K562 (cell line): ENCODE measurements around the gene GPER1. TPM values are rescaled to one million over a fixed set of nuclear protein-coding genes. Genes with fewer than 3 reads are reported as not detected.

ENCODE experiments used
- ATF6 ChIP-seq: sonication (generic); formaldehyde crosslinking; IDR thresholded peaks from 2 replicates; pipeline ENCODE4 v1.4.0; 2020; ENCODE audit warnings: mild to moderate bottlenecking, missing genetic modification reagents
- CBX1 ChIP-seq: sonication (generic); IDR thresholded peaks from 2 replicates; pipeline ENCODE4 v1.6.1; 2016; ENCODE audit warnings: antibody characterized with exemption, low read depth, mild to moderate bottlenecking
- CC2D1A ChIP-seq: fragments of 450-650 bp; IDR thresholded peaks from 2 replicates; pipeline ENCODE4 v1.6.1; 2017; ENCODE audit warnings: mild to moderate bottlenecking
- DEAF1 ChIP-seq: fragments of 450-650 bp; formaldehyde crosslinking; IDR thresholded peaks from 2 replicates; pipeline ENCODE4 v1.4.0; 2020; ENCODE audit warnings: mild to moderate bottlenecking, moderate library complexity
- E2F3 ChIP-seq: fragments of 250-450 bp; sonication (Bioruptor Pico); IDR thresholded peaks from 2 replicates; pipeline ENCODE4 v1.4.0; 2020; ENCODE audit warnings: mild to moderate bottlenecking
- GATAD2A ChIP-seq: fragments of 450-650 bp; IDR thresholded peaks from 2 replicates; pipeline ENCODE4 v1.6.1; 2017
- L3MBTL2 ChIP-seq: fragments of 450-650 bp; IDR thresholded peaks from 2 replicates; pipeline ENCODE4 v1.6.1; 2016; ENCODE audit warnings: mild to moderate bottlenecking, moderate library complexity
- PRMT5 ChIP-seq: sonication (generic); formaldehyde crosslinking; IDR thresholded peaks from 2 replicates; pipeline ENCODE4 v1.5.0; 2020; ENCODE audit warnings: missing genetic modification reagents
- PYGO2 ChIP-seq: fragments of 450-650 bp; IDR thresholded peaks from 2 replicates; pipeline ENCODE4 v1.6.1; 2016; ENCODE audit warnings: mild to moderate bottlenecking, missing genetic modification characterization, moderate library complexity, missing compliant biosample characterization
- SETDB1 ChIP-seq: IDR thresholded peaks from one replicate; pipeline ENCODE4 v1.6.1; 2012; ENCODE audit warnings: low read length, control low read depth, inconsistent platforms
- SOX6 ChIP-seq: fragments of 450-650 bp; IDR thresholded peaks from 2 replicates; pipeline ENCODE4 v1.6.1; 2014; ENCODE audit warnings: mild to moderate bottlenecking
- TARDBP ChIP-seq: fragments of 450-650 bp; IDR thresholded peaks from 2 replicates; pipeline ENCODE4 v1.6.1; 2016
- TSC22D4 ChIP-seq: fragments of 450-650 bp; IDR thresholded peaks from 2 replicates; pipeline ENCODE4 v1.6.1; 2016; ENCODE audit warnings: missing genetic modification characterization, missing biosample characterization, control low read depth
- ZBTB9 ChIP-seq: fragments of 450-650 bp; formaldehyde crosslinking; IDR thresholded peaks from 2 replicates; pipeline ENCODE4 v1.4.0; 2020; ENCODE audit warnings: mild to moderate bottlenecking, moderate library complexity
- ZFP1 ChIP-seq: fragments of 450-650 bp; formaldehyde crosslinking; IDR thresholded peaks from 2 replicates; pipeline ENCODE4 v1.4.0; 2020; ENCODE audit warnings: mild to moderate bottlenecking, mixed read lengths
- ZMIZ1 ChIP-seq, 2 experiments: fragments of 150-350 bp in 1 of 2; IDR thresholded peaks; 2 replicates each; pipeline ENCODE4 v1.6.1; 2012 to 2016; ENCODE audit warnings: low read depth in 2 of 2, low read length in 2 of 2, mild to moderate bottlenecking in 1 of 2, moderate library complexity in 1 of 2
- ZNF511 ChIP-seq: sonication (generic); formaldehyde crosslinking; IDR thresholded peaks from 2 replicates; pipeline ENCODE4 v1.8.0; 2022; ENCODE audit warnings: mild to moderate bottlenecking, missing genetic modification reagents
- ZNF655 ChIP-seq: fragments of 250-450 bp; sonication (Bioruptor Pico); IDR thresholded peaks from 2 replicates; pipeline ENCODE4 v1.5.0; 2021
- ZNF766 ChIP-seq: fragments of 200-800 bp; sonication (Bioruptor generic); conservative IDR thresholded peaks from 2 replicates; pipeline ENCODE4 v1.6.1; 2016; ENCODE audit warnings: missing genetic modification characterization, missing compliant biosample characterization
- polyA plus RNA-seq, 8 experiments: library from polyadenylated mRNA; depleted of rRNA in 4 of 8; stranded (reverse) in 5 of 8; unstranded in 3 of 8; fragments of >200 nt; fragmentation: Nextera tagmentation in 2 of 8; fragmentation: Illumina TruSeq in 1 of 8; extraction: Ambion mirVana in 2 of 8; extraction: Trizol in 1 of 8; gene quantifications; 2 replicates each; pipeline versions ENCODE4 v1.2.1 to v1.2.3, GENCODE V29; 2011 to 2014; ENCODE audit warnings: inconsistent platforms in 1 of 8, missing spikeins in 1 of 8
- total RNA-seq, 7 experiments: library from RNA; depleted of rRNA in 6 of 7; stranded (reverse); fragments of >200 nt in 6 of 7; fragmentation: Illumina TruSeq in 2 of 7; extraction: Trizol in 2 of 7; gene quantifications; 2 replicates each; pipeline versions ENCODE4 v1.2.1 to v1.2.3, GENCODE V29; 2011 to 2021; ENCODE audit warnings: low replicate concordance in 1 of 7

The GPER1 gene
- total and polyA plus RNA-seq, 9 of the 15 experiments (the other 6 are each of a cell fraction or from before 2014, with no cell fraction given), result 0.04 to 0.09 (median 0.08) TPM; not detected in 6

- TF ChIP-seq PRMT5 (CRISPR knock-in tag), result no peak
- no peak; the same call in 1 of the 2 replicates for TF ChIP-seq GATAD2A
- no peak for TF ChIP-seq CC2D1A
- no peak; the same call in 1 of the 2 replicates for TF ChIP-seq ZNF766
- TF ChIP-seq ZNF511 (CRISPR knock-in tag), result no peak
- no peak for TF ChIP-seq CBX1
- TF ChIP-seq PYGO2 (tag), result no peak
- no peak for TF ChIP-seq TSC22D4 (tag)
- no peak for TF ChIP-seq ZBTB9 (CRISPR knock-in tag)
- no peak for TF ChIP-seq L3MBTL2
- no peak for TF ChIP-seq DEAF1 (CRISPR knock-in tag)
- TF ChIP-seq TARDBP, result no peak
- no peak for TF ChIP-seq ZNF655
- no peak for TF ChIP-seq SOX6
- no peak for TF ChIP-seq SETDB1
- no peak for TF ChIP-seq ZMIZ1 (IDR thresholded peaks at IDR 0.05; ENCODE audit: low read depth in 2 of 2, low read length in 2 of 2)
- no peak for TF ChIP-seq E2F3 (CRISPR knock-in tag)
- no peak for TF ChIP-seq ZFP1 (CRISPR knock-in tag)
- no peak for TF ChIP-seq ATF6
Measured at GRCh38 chr7:1043552-1044188, 44.2 kb upstream of the GPER1 start (continued).
